PC-9 (cell line): Measurements from ENCODE around the gene TMIGD1.

Source experiments
- CTCF ChIP-seq: fragments of 200-600 bp; sonication (generic); conservative IDR thresholded peaks from 2 replicates; pipeline ENCODE4 v1.6.1; 2017; ENCODE audit warnings: mixed run types, antibody characterized with exemption, mild to moderate bottlenecking, moderate library complexity
- EZH2 ChIP-seq: fragments of 200-600 bp; sonication (generic); IDR thresholded peaks from 2 replicates; pipeline ENCODE4 v1.8.0; 2017; ENCODE audit warnings: antibody characterized with exemption, low read depth

- TF ChIP-seq CTCF (no peak), EZH2 (no peak)
Measured at GRCh38 chr17:30275911-30276310, 57.9 kb downstream of the TMIGD1 start.
